Calu3 (cell line): ENCODE results near the gene KCNC4. TPM values are rescaled to one million over a fixed set of nuclear protein-coding genes. Genes with fewer than 3 reads are reported as not detected.
A peak's percentile ranks its signal among the peaks of the same experiment; 100 is the strongest.

Source experiments
- BruUV-seq: library from RNA; stranded (reverse); fragments of 400-500 nt; replicated peaks from 2 replicates; lab custom pipeline; 2021; lab: Mats Ljungman, UMichigan
- CTCF ChIA-PET: fragments of 300-600 bp; sonication (Branson Sonifier 250); formaldehyde crosslinking; loops from one replicate; lab custom pipeline; 2022; ENCODE audit warnings: antibody characterized with exemption; lab: Charles Lee
- DNase-seq: peaks from one replicate; pipeline ENCODE4 v3.0.0; 2022
- H3K27ac Mint-ChIP-seq: one replicate; pipeline ENCODE4 v1.8.0; 2022; ENCODE audit warnings: mixed read lengths; ENCODE audit not compliant: unreplicated experiment
- H3K27me3 Mint-ChIP-seq: one replicate; pipeline ENCODE4 v1.8.0; 2022; ENCODE audit warnings: mixed read lengths; ENCODE audit not compliant: unreplicated experiment
- H3K36me3 Mint-ChIP-seq: one replicate; pipeline ENCODE4 v1.8.0; 2022; ENCODE audit warnings: mild to moderate bottlenecking, moderate library complexity, mixed read lengths; ENCODE audit not compliant: insufficient read depth, unreplicated experiment
- H3K4me1 Mint-ChIP-seq: one replicate; pipeline ENCODE4 v1.8.0; 2022; ENCODE audit warnings: mild to moderate bottlenecking, low read depth, mixed read lengths; ENCODE audit not compliant: unreplicated experiment
- H3K4me3 Mint-ChIP-seq: one replicate; pipeline ENCODE4 v1.8.0; 2022; ENCODE audit warnings: mild to moderate bottlenecking, low read depth, moderate library complexity, mixed read lengths; ENCODE audit not compliant: unreplicated experiment
- H3K9me3 Mint-ChIP-seq: one replicate; pipeline ENCODE4 v1.8.0; 2022; ENCODE audit warnings: low read depth, mixed read lengths; ENCODE audit not compliant: unreplicated experiment
- intact Hi-C: fragments of 100-400 bp; cut with micrococcal nuclease; formaldehyde crosslinking; loops from one replicate; pipeline ENCODE4 v1.10.0; 2022; ENCODE audit not compliant: unreplicated experiment
- total RNA-seq: library from RNA; stranded (reverse); gene quantifications from 2 replicates; pipeline ENCODE4 v1.2.3, GENCODE V29; 2022
- TF ChIP-seq, protein P1 (sequence below): fragments of 200-600 bp; IDR thresholded peaks from one replicate; pipeline ENCODE4 v1.8.0; 2022; ENCODE audit warnings: antibody characterized with exemption; ENCODE audit not compliant: unreplicated experiment

The KCNC4 gene
- total RNA-seq, 1 experiment from 2014 or later, result 24.3 TPM

DNA sequence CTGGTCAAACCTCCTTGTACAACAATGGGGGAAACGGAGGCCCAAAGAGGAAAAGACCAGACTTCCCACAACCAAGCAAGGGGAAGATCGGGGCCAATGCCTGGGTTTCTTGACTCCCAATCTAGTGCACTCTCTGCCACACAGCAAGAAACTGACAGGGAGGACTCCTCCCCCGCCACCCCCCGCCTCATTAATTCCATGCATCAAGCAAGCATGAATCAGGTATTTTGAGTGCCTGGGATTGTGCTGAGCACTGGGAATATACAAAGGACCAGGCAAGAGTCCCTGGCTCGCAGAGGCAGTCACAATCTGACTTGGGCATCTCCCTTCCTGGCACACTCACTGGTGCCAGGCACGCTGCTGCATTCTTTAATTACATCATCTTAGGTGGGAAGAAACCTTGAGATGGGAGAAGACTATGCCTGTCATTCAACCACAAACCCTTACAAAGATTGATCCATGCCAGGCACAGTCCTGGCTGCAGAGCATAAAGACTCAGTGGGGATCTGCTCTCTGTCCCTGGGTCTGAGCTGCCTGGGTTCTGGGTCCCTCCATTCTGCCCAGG is 4.4 kb upstream of the KCNC4 start:
- Mint-ChIP-seq H3K27ac (no peak overlapping the region), H3K27me3 (no peaks in the 10 kb centered on the region)

DNA sequence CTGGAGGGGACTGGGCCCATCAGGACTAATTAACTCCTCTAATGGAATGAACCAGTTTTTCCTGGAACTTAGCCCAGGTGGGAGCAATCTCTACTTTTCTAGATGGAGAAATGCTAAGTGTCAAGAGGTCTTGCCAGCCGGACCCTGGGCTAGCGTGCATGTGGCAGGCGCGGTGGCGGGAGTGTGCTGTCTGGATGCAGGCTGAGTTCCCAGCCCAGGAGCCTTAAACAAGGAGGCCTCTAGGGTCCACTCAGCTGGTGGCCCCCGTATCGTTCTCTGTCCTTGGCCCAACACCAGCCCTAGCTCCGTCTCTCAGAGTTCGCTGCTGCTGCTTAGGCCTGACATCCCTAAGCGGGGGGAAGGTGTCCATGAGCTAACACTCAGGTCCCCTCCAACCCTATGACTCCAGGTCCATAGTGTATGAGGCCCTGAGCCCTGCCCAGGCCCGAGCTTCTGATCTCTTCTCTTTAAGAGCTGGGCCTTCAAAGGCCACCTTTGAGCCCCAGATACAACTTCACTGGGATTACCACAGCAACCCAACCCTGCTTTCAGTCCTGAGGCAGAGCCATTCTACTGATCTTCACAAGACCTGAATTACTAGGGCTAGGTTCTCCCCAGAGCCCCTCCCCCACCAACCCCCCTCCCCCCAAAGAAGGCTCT is 3.7 kb upstream of the KCNC4 start:
- DNase-seq, result no peak
- no TSS peak for BruUV-seq
- Mint-ChIP-seq H3K36me3 (peaks cover 18% of the 10 kb centered on the region), H3K9me3 (no peaks in the 10 kb centered on the region), H3K4me3 (no peak overlapping the region), H3K4me1 (peaks cover 10% of the 10 kb centered on the region), H3K27ac (no peak overlapping the region), H3K27me3 (no peaks in the 10 kb centered on the region)
- CTCF ChIA-PET, result interaction anchor here (1.8 to 5.5 kb wide), 3 partner anchors 29 to 112 kb away, joined by 7 to 93 read pairs (median 11); no protein-coding TSS in a partner anchor
- TF ChIP-seq, protein P1, sequence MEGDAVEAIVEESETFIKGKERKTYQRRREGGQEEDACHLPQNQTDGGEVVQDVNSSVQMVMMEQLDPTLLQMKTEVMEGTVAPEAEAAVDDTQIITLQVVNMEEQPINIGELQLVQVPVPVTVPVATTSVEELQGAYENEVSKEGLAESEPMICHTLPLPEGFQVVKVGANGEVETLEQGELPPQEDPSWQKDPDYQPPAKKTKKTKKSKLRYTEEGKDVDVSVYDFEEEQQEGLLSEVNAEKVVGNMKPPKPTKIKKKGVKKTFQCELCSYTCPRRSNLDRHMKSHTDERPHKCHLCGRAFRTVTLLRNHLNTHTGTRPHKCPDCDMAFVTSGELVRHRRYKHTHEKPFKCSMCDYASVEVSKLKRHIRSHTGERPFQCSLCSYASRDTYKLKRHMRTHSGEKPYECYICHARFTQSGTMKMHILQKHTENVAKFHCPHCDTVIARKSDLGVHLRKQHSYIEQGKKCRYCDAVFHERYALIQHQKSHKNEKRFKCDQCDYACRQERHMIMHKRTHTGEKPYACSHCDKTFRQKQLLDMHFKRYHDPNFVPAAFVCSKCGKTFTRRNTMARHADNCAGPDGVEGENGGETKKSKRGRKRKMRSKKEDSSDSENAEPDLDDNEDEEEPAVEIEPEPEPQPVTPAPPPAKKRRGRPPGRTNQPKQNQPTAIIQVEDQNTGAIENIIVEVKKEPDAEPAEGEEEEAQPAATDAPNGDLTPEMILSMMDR, result no peak
- intact Hi-C loops, result loop anchor here (5.0 kb wide), 1 partner anchor 411 kb away; no protein-coding TSS in a partner anchor

More for the DNA sequence above, 4.4 kb upstream of the KCNC4 start:
- CTCF ChIA-PET, result interaction anchor here (5.5 kb wide), 1 partner anchor 107 kb away, joined by 93 read pairs; no protein-coding TSS in a partner anchor
- DNase-seq, result no peak
- TF ChIP-seq, protein P1, result no peak
- Mint-ChIP-seq H3K36me3 (peaks cover 11% of the 10 kb centered on the region), H3K4me1 (peaks cover 10% of the 10 kb centered on the region), H3K4me3 (no peak overlapping the region), H3K9me3 (no peaks in the 10 kb centered on the region)
- intact Hi-C loops, result loop anchor here (5.0 kb wide), 1 partner anchor 412 kb away; no protein-coding TSS in a partner anchor
- no TSS peak for BruUV-seq

DNA sequence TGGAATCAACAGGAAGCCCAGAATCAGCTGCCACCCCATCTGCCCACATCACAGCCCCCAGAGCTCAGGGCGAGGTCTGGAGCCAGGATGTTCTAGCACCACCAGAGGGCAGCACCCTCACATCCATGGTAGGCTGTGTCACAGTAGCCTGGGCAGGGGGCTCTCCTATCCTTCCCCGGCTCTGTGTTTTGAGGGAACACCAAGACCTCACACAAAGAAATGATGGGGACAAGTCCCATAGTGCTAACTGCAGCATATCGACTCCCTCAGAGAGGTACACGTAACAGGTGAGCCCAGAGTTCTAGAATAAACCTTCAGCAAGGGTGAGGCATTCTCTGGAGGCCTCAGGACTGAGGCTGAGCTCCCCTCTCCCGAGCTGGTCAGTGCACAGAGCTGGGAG is 2.3 kb upstream of the KCNC4 start:
- H3K4me1 Mint-ChIP-seq, result peaks cover 18% of the 10 kb centered on the region
- no peak overlapping the region for H3K4me3 Mint-ChIP-seq
- no peak overlapping the region for H3K27ac Mint-ChIP-seq
- H3K36me3 Mint-ChIP-seq, result peaks cover 30% of the 10 kb centered on the region
- BruUV-seq, result no TSS peak
- no peaks in the 10 kb centered on the region for H3K9me3 Mint-ChIP-seq
- TF ChIP-seq, protein P1, result peak; percentile 83
- CTCF ChIA-PET, result interaction anchor here (0.8 to 5.5 kb wide), 9 partner anchors 11 to 288 kb away, joined by 4 to 93 read pairs (median 11); partner anchors contain the start of gene RBM15
- intact Hi-C loops, result loop anchor here (1.0 to 5.0 kb wide), 2 partner anchors 104 to 409 kb away; no protein-coding TSS in a partner anchor
- DNase-seq, result peak; percentile 76
- no peaks in the 10 kb centered on the region for H3K27me3 Mint-ChIP-seq

DNA sequence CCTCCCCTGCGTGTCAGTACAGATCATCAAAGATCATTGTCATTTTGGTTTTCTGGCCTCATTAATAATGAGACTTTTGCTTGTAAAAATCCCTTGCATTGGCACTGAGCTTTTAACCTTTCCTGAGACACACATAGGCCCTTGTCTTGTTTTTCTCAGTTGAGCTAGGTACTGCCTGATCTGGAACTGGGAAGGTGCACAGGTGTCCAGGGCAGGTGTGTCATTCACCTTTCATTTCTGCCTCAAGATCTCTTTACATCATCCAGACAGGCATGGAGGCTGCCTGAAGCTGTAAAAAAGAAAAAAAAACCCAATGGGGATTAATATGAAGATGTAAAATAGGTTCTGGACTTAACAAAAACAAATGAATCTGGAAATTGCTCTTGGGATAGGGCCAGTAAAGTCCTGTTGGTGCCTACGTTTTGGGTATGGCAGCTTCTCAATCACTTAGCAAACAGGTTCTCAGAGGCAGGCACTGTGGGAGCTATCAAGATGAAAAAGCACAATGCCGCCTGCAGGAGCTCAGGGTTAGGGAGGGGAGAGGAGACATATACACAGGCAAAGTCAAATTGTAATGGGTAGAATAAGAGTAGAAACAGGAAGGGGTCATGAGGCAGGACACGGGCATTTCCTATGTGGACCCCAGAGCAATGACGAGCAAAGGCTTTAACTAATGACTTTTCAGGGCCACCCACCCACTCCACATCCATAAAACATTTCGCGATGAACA is 1.0 kb upstream of the KCNC4 start:
- BruUV-seq, result TSS peak; percentile 51
- intact Hi-C loops, result loop anchor here (5.0 kb wide), 1 partner anchor 408 kb away; no protein-coding TSS in a partner anchor
- Mint-ChIP-seq H3K4me3 (peak overlapping the region; percentile 92), H3K27me3 (no peaks in the 10 kb centered on the region), H3K4me1 (peaks cover 28% of the 10 kb centered on the region), H3K9me3 (no peaks in the 10 kb centered on the region), H3K27ac (peak overlapping the region; percentile 70), H3K36me3 (peaks cover 30% of the 10 kb centered on the region)
- no peak for DNase-seq
- TF ChIP-seq, protein P1, result no peak
- CTCF ChIA-PET, result interaction anchor here (0.6 to 5.5 kb wide), 4 partner anchors 104 to 287 kb away, joined by 3 to 93 read pairs (median 20); no protein-coding TSS in a partner anchor
